ENCODE measurements around the gene KLRD1. TPM values are rescaled to one million over a fixed set of nuclear protein-coding genes. Genes with fewer than 3 reads are reported as not detected.
"Not testable (repeated sequence)": the region's sequence is repeated elsewhere in the genome, so short reads cannot be mapped to it uniquely, and the experiment has no call there.

KLRD1 gene
- total RNA-seq, 3 donors from 2014 or later, result 2.3 to 3.7 (median 3.6) TPM

DNA sequence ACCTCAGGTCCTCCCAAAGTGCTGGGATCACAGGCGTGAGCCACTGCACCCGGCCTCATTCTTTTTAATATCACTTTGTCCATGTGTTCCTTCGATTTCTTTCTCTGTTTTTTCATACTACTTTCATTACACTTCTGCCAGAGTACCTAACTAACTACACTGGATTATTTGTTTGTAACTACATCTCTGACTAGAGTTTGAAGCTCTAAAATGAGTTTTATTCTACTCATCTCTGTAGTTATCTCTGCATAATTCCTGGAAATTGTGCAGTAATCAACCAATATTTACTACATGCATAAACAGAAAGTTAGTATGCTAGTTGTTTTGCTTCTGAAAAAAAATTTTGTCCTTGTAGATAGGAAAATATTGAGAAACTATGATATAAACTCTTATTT, 67.0 kb downstream of the KLRD1 start:
- intact Hi-C loops (cut with DNase I, micrococcal nuclease), result no loop called here
- Histone ChIP-seq H3K9me3 (no peaks in the 10 kb centered on the region), H3K4me1 (ENCODE audit: low read depth) (peaks cover 18% of the 10 kb centered on the region), H3K4me3 (no peak overlapping the region), H3K36me3 (ENCODE audit: low read depth) (no peaks in the 10 kb centered on the region)
- TF ChIP-seq, protein P1, sequence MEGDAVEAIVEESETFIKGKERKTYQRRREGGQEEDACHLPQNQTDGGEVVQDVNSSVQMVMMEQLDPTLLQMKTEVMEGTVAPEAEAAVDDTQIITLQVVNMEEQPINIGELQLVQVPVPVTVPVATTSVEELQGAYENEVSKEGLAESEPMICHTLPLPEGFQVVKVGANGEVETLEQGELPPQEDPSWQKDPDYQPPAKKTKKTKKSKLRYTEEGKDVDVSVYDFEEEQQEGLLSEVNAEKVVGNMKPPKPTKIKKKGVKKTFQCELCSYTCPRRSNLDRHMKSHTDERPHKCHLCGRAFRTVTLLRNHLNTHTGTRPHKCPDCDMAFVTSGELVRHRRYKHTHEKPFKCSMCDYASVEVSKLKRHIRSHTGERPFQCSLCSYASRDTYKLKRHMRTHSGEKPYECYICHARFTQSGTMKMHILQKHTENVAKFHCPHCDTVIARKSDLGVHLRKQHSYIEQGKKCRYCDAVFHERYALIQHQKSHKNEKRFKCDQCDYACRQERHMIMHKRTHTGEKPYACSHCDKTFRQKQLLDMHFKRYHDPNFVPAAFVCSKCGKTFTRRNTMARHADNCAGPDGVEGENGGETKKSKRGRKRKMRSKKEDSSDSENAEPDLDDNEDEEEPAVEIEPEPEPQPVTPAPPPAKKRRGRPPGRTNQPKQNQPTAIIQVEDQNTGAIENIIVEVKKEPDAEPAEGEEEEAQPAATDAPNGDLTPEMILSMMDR (IDR thresholded peaks at IDR 0.05), result no peak
- no peak for ATAC-seq
- DNase-seq, result no peak

DNA sequence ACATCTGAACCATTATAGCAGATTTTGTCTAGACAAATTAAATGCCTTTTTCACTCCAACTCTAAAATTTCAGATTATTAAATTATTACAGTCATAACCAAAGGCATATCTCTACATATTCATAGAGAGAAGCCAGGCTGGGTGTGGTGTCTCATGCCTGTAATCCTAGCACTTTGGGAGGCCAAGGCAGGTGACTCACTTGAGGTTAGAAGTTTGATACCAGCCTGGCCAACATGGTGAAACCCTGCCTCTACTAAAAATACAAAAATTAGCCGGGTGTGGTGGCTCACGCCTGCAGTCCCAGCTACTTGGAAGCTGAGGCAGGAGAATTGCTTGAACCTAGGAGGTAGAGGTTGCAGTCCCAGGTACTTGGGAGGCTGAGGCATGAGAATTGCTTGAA, 71.1 kb downstream of the KLRD1 start:
- DNase-seq; H3K4me1 ChIP-seq (ENCODE audit: low read depth); ATAC-seq; H3K36me3 ChIP-seq (ENCODE audit: low read depth); H3K4me3 ChIP-seq; H3K9me3 ChIP-seq; intact Hi-C loops (cut with DNase I, micrococcal nuclease): not testable (repeated sequence)

Other genes starting within 250 kb of the KLRD1 start
- 1 to 10 TPM in 2 of 3 donors, under 1 TPM in 1; 0.67 to 2.8 (median 1.2) TPM for gene CLEC1A, start 208.9 kb upstream of the KLRD1 start, total RNA-seq
- 10 to 100 TPM in 1 of 3 donors, 1 to 10 TPM in 2; 3.1 to 12.0 (median 6.3) TPM for gene CLEC7A, start 177.7 kb upstream of the KLRD1 start, total RNA-seq
- gene OLR1, start 135.7 kb upstream of the KLRD1 start, total RNA-seq, result under 1 TPM in 1 of 3 donors, not detected in 2; 0.63 TPM
- under 1 TPM in 1 of 3 donors, not detected in 2; 0.10 TPM for gene TMEM52B, start 128.8 kb upstream of the KLRD1 start, total RNA-seq
- 10 to 100 TPM; 34.4 to 93.4 (median 41.0) TPM for gene GABARAPL1, start 95.0 kb upstream of the KLRD1 start, total RNA-seq
- gene KLRK1, start 82.2 kb downstream of the KLRD1 start, total RNA-seq, result 1 to 10 TPM; 3.9 to 4.5 (median 4.4) TPM
- gene KLRC4, start 101.9 kb downstream of the KLRD1 start, total RNA-seq, result 1 to 10 TPM in 2 of 3 donors, under 1 TPM in 1; 0.72 to 1.7 (median 1.4) TPM
- under 1 TPM; 0.54 to 0.81 (median 0.58) TPM for gene KLRC3, start 112.7 kb downstream of the KLRD1 start, total RNA-seq
- 1 to 10 TPM in 1 of 3 donors, under 1 TPM in 1, not detected in 1; 0.67 to 2.6 TPM for gene KLRC2, start 128.1 kb downstream of the KLRD1 start, total RNA-seq
- gene KLRC1, start 145.5 kb downstream of the KLRD1 start, total RNA-seq, result 1 to 10 TPM; 1.2 to 3.6 (median 1.9) TPM
- under 1 TPM; 0.22 to 0.46 (median 0.38) TPM for gene EIF2S3B, start 198.0 kb downstream of the KLRD1 start, total RNA-seq

Data from mucosa of descending colon (tissue), 3 donors.